Suprapubic skin (tissue), 4 donors: Measurements from ENCODE around the gene SPDYE6.
"Not testable (repeated sequence)": the region's sequence is repeated elsewhere in the genome, so short reads cannot be mapped to it uniquely, and the experiment has no call there.

Source experiments
- EP300 ChIP-seq: sonication (generic); formaldehyde crosslinking; IDR thresholded peaks from one replicate; pipeline ENCODE4 v1.6.1; 2017; ENCODE audit warnings: antibody characterized with exemption
- POLR2A ChIP-seq, 2 donors: fragments of 450-650 bp; IDR thresholded peaks; one replicate each; pipeline ENCODE4 v1.6.1; 2017; ENCODE audit warnings: antibody characterized with exemption in 2 of 2, mild to moderate bottlenecking in 2 of 2, moderate library complexity in 2 of 2
- POLR2AphosphoS5 ChIP-seq, 3 donors: sonication (generic); formaldehyde crosslinking; IDR thresholded peaks; one replicate each; pipeline ENCODE4 v1.6.1; 2017; ENCODE audit warnings: antibody characterized with exemption in 3 of 3
- TF ChIP-seq, protein P1 (sequence below), 2 donors: fragments of 200-600 bp in 1 of 2; fragments of 450-650 bp in 1 of 2; sonication (generic) in 1 of 2; IDR thresholded peaks; one replicate each; pipeline ENCODE4 v1.5.1; 2016 to 2019; ENCODE audit warnings: antibody characterized with exemption in 2 of 2, mild to moderate bottlenecking in 1 of 2, moderate library complexity in 1 of 2

DNA sequence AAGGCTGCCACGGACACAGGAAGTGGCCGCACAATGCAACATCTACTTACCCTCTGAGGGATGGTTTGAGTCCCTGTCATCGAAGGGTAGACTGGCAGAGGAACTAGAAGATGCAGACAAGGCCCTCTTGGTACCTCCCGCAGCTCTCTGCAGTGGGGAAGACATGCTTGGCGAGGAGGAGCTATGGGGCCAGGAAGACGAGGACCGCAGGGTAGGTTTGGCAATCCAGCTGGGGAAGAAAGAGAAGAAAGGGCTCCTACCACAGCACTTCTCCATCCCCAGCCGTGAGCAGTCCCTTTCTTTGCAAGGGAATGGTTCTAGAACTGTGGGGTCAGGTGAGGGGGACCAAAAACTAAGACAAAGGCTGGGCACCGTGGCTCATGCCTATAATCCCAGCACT, 26.9 kb downstream of the SPDYE6 start:
- TF ChIP-seq, protein P1, sequence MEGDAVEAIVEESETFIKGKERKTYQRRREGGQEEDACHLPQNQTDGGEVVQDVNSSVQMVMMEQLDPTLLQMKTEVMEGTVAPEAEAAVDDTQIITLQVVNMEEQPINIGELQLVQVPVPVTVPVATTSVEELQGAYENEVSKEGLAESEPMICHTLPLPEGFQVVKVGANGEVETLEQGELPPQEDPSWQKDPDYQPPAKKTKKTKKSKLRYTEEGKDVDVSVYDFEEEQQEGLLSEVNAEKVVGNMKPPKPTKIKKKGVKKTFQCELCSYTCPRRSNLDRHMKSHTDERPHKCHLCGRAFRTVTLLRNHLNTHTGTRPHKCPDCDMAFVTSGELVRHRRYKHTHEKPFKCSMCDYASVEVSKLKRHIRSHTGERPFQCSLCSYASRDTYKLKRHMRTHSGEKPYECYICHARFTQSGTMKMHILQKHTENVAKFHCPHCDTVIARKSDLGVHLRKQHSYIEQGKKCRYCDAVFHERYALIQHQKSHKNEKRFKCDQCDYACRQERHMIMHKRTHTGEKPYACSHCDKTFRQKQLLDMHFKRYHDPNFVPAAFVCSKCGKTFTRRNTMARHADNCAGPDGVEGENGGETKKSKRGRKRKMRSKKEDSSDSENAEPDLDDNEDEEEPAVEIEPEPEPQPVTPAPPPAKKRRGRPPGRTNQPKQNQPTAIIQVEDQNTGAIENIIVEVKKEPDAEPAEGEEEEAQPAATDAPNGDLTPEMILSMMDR (IDR thresholded peaks at IDR 0.05): not testable (repeated sequence)
- not testable (repeated sequence) for TF ChIP-seq POLR2AphosphoS5 (IDR thresholded peaks at IDR 0.05); POLR2A (IDR thresholded peaks at IDR 0.05); EP300
